Fibroblast of villous mesenchyme (primary cell): Measurements from ENCODE around the gene MED9. TPM values are rescaled to one million over a fixed set of nuclear protein-coding genes. Genes with fewer than 3 reads are reported as not detected.

Experiments
- DNase-seq: peaks from one replicate; pipeline ENCODE4 v3.0.0-alpha.2; 2010; ENCODE audit warnings: low read depth
- H3K4me3 ChIP-seq: 2 replicates; pipeline ENCODE4 v1.5.1; 2011; ENCODE audit warnings: low read depth, mild to moderate bottlenecking, low read length
- CTCF ChIP-seq: IDR thresholded peaks from 2 replicates; pipeline ENCODE4 v1.5.1; 2012; ENCODE audit warnings: low read depth, mild to moderate bottlenecking, low read length; ENCODE audit not compliant: insufficient read depth
- total RNA-seq: library from RNA; depleted of rRNA; stranded (reverse); fragments of >200 nt; gene quantifications from 2 replicates; pipeline ENCODE4 v1.2.3, GENCODE V29; 2012

MED9 gene
- total RNA-seq, 1 donor, result 11.2 TPM

GRCh38 chr17:17527956-17528500 is 51.2 kb downstream of the MED9 start:
- no peak for TF ChIP-seq CTCF
- no peak for DNase-seq
- H3K4me3 ChIP-seq, result no peak overlapping the region

DNA sequence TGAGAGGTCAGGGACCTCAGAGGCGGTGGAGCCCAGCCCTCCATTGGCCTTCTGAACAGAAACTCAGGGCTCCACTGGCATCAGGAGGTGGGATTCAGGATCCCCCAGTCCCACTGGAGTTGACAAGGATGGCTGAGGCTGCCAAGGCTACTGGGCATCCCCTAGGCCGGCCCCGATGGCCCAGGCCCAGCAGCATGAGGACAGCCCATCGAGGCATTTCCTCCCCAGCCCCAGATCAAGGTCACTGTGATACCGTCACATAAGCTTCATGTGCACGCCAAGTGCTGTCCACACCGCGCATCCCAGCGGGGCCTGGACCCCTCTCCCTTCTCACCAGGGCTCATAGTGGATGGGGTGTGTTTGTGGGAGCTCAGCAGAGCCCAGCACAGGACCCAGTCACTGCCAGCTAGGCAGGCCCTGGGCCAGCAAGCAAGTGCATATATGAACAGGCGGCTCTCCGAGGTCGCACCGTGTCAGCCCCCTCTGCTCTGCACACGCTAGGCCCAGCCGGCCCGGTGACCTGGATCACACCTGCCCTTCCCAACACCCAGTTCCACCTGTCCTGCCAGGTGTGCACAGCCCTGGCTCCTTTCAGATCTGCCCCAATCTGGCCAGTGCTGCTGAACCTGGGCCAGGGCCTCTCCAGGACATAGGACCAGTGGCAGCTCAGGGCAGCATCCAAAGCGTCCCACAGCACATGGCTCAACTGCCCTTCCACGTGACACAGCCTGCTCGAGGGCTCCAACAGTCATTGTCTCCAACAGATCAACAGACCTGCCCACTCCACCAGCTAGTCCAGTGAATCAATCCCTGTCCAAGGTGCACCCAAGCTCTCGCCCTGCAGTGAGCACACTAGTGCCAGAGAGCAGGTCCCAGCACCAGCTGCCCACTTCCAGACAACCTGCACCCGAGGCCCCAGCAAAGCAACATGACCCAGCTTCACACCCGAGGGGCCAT is 52.2 kb downstream of the MED9 start:
- no peak for TF ChIP-seq CTCF

DNA sequence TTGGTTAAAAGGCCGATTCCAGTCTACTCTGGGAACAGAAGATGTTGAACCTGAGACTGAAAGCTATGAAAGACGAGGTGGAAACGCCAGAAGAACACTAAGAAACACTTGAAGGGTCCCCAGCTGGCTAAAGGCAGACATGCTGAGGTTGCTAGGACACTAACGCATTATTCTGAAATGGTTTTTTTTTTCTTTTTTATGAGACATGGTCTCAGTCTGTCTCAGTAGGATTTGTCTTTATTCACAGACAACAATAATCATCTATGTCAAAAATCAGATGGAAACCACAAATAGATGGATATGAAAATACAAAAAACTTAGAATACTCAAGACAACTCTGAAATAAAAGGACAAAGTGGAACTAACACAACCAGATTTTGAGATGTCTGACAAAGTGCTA is 54.4 kb downstream of the MED9 start:
- no peak for DNase-seq
- TF ChIP-seq CTCF, result no peak

More for the DNA sequence above, 52.2 kb downstream of the MED9 start:
- H3K4me3 ChIP-seq, result no peak overlapping the region
- DNase-seq, result no peak

DNA sequence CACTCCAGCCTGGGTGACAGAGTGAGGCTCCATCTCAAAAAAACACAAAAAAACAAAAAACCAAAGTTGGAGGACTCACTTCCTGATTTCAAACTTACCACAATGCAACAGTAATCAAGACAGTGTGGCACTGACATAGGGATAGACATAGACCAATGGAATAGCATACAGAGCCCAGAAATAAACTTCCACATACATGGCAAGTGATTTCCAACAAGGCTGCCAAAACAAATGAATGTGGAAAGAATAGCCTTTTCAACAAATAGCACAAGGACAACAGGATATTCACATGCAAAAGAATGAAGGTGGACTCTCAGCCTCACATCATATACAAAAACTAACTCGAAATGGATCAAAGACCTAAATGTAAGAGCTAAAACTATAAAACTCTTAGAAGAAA is 56.2 kb downstream of the MED9 start:
- H3K4me3 ChIP-seq, result no peak overlapping the region
- TF ChIP-seq CTCF, result no peak
- DNase-seq, result no peak

More for the DNA sequence above, 54.4 kb downstream of the MED9 start:
- no peak overlapping the region for H3K4me3 ChIP-seq

GRCh38 chr17:17533901-17534441 is 57.2 kb downstream of the MED9 start:
- no peak for DNase-seq
- TF ChIP-seq CTCF, result no peak
- H3K4me3 ChIP-seq, result no peak overlapping the region

DNA sequence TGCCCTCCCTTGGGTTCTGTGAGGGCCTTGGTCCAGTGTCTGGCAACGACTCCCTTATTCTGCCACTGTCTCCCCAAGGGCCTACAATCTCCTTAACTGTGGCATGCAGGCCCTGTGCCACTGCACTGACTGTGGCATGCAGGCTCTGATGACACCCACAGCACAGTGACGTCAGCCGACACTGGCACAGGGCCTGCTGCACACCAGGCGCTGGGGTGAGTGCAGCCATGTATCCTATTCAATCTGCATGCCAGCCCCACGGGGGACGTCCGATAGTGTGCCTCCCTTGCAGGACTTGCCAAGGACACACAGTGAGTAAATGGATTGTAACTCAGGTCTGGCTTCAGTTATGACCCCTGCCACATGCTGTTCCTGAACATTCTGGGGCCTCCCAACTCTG is 59.2 kb downstream of the MED9 start:
- H3K4me3 ChIP-seq, result no peak overlapping the region
- DNase-seq, result no peak
- no peak for TF ChIP-seq CTCF
